NT2/D1 (cell line): ENCODE data around the gene SLC2A13.

ENCODE experiments used
- DNase-seq: peaks from one replicate; pipeline ENCODE4 v3.0.0-alpha.2; 2011; ENCODE audit warnings: low read depth, low spot score
- H3K27me3 ChIP-seq: 2 replicates; pipeline ENCODE4 v1.6.0; 2011; ENCODE audit warnings: mild to moderate bottlenecking; ENCODE audit not compliant: insufficient read length, insufficient read depth
- H3K36me3 ChIP-seq: 2 replicates; pipeline ENCODE4 v1.6.1; 2011; ENCODE audit warnings: mild to moderate bottlenecking, low read length, mixed read lengths; ENCODE audit not compliant: insufficient read depth, insufficient read length
- H3K4me1 ChIP-seq: 2 replicates; pipeline ENCODE4 v1.5.1; 2011; ENCODE audit not compliant: insufficient read depth, insufficient read length
- H3K4me3 ChIP-seq: 2 replicates; pipeline ENCODE4 v1.5.1; 2011; ENCODE audit warnings: low read depth; ENCODE audit not compliant: insufficient read length
- H3K9ac ChIP-seq: 2 replicates; pipeline ENCODE4 v1.6.0; 2011; ENCODE audit warnings: low read depth; ENCODE audit not compliant: insufficient read length
- H3K9me3 ChIP-seq: 2 replicates; pipeline ENCODE4 v1.5.1; 2011; ENCODE audit warnings: mild to moderate bottlenecking, low read length; ENCODE audit not compliant: insufficient read depth
- SUZ12 ChIP-seq: IDR thresholded peaks from 2 replicates; pipeline ENCODE4 v1.6.1; 2011; ENCODE audit not compliant: insufficient read length, insufficient read depth; ENCODE audit errors: extremely low read depth
- YY1 ChIP-seq: IDR thresholded peaks from 2 replicates; pipeline ENCODE4 v1.6.1; 2011; ENCODE audit not compliant: insufficient read length, insufficient read depth
- ZNF274 ChIP-seq: IDR thresholded peaks from 2 replicates; pipeline ENCODE4 v1.6.1; 2011; ENCODE audit warnings: mild to moderate bottlenecking, low read depth, low read length

SLC2A13 gene

DNA sequence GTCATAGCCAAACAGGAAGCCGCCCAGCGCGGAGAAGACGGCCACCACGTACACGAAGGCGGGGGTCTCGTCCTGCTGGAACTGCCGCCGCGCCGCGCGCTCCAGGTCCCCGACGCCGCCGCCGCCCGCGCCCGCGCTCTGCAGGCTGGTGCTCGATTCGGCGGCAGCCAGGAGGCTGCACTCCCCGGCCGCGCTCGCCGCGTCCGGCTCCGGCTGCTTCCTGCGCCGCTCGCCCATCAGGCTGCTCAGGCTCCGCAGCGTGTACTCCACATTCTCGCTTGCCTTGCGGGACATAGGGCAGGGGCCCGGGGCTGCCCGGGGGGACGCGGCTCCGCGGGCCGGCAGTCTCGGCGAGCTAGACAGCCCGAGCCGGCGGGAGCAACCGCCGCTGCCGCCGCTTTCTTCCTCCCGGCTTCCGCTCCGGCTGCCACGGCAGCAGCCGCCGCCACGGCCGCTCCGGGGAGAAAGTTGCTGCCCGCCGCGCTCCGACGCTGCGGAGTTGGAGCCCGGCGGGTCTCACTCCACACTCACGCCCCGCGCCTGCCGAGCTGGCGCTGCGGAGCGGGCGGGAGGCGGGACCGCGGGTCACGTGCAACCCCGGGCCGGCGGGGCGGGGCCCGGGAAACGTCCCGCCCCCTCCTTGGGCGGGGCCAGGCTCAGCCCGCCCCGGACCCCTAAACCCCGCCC, at the start of gene SLC2A13:
Gene SLC2A13 (minus strand): TSS at position 567 of the 687 bp plus-strand sequence. CDS start 273 bp downstream, at position 294.
- no peak for TF ChIP-seq YY1
- Histone ChIP-seq H3K27me3 (peaks cover 22% of the 10 kb centered on the region), H3K4me3 (peak within 1 kb of the TSS; percentile 78), H3K9ac (peak within 1 kb of the TSS; percentile 91), H3K4me1 (no peaks in the 10 kb centered on the region), H3K36me3 (no peaks in the 10 kb centered on the region), H3K9me3 (no peaks in the 10 kb centered on the region)
- peak; percentile 54 for DNase-seq

DNA sequence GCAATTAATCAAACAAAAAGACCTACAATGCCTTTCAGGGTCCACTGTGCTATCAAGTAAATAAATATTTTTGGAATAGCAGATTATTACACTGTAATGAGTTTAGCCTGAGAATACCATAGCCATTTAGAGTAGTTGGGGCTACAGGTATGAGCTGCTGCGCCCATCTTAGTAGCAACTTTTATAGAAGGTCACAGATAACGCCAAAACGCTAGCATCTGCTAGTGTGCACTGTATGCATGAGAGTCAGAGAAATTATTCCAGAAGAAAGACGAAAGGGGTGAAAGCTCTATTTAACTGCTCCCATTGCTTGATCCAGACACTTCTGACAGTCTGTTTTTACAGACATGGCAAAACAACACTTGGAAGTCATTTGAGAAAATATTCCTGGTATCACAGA, 48.5 kb upstream of the SLC2A13 start:
- H3K4me3 ChIP-seq = no peak overlapping the region
- no peaks in the 10 kb centered on the region for H3K36me3 ChIP-seq
- H3K9me3 ChIP-seq = no peaks in the 10 kb centered on the region
- no peak for DNase-seq
- no peaks in the 10 kb centered on the region for H3K27me3 ChIP-seq
- H3K4me1 ChIP-seq = no peaks in the 10 kb centered on the region
- H3K9ac ChIP-seq = no peak overlapping the region
- TF ChIP-seq SUZ12 (no peak), YY1 (no peak), ZNF274 (no peak)

DNA sequence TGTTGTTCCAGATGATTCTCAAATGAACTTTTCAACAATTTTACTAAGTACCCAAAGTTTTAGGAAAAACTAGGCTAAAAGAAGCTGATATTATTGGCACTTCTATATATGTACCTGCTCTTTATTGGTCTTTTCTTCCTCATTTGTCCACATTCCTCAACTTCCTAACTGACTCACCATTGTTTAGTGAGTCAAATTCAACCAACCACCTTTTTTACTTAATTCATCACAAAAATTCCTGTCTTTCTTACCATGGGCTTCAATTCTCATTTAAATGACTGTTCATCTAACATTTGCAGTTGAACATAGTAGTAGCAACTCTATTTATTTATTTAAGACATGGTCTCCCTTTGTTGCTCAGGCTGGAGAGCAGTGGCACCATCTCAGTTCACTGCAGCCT, 47.6 kb upstream of the SLC2A13 start:
- DNase-seq = no peak
- Histone ChIP-seq H3K4me1 (no peaks in the 10 kb centered on the region), H3K4me3 (no peak overlapping the region), H3K27me3 (no peaks in the 10 kb centered on the region), H3K9me3 (no peaks in the 10 kb centered on the region), H3K9ac (no peak overlapping the region), H3K36me3 (no peaks in the 10 kb centered on the region)
- TF ChIP-seq ZNF274 = no peak

DNA sequence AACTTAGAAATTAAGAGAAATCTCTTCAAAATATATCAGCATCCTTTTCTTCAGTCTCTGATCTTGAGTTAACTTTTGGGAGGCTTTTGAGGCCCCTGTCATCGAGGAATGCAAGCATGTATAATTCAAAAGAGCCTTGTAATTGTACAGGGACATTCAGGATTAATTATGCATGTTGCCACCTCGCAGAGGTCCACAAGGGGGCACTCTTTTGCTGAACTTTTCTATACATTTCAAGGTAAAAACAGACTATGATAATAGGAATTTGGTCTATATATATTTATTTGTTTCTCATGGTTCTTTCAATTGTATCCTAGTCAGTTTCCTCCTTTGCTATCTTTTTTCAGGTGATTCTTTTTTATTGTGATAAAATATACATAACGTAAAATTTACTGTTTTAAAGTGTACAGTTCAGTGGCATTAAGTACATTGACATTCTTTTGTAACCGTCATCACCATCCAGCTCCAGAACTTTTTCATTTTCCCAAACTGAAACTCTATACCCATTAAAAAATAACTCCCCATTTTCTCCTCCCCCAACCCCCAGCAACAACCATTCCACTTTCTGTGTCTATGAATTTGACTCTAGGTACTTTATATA, 47.0 kb upstream of the SLC2A13 start:
- Histone ChIP-seq H3K9me3 (no peaks in the 10 kb centered on the region), H3K4me1 (no peaks in the 10 kb centered on the region), H3K4me3 (no peak overlapping the region), H3K9ac (no peak overlapping the region), H3K27me3 (no peaks in the 10 kb centered on the region), H3K36me3 (no peaks in the 10 kb centered on the region)
- TF ChIP-seq SUZ12 = no peak
- TF ChIP-seq YY1 = no peak
- no peak for TF ChIP-seq ZNF274
- peak; percentile 27 for DNase-seq

DNA sequence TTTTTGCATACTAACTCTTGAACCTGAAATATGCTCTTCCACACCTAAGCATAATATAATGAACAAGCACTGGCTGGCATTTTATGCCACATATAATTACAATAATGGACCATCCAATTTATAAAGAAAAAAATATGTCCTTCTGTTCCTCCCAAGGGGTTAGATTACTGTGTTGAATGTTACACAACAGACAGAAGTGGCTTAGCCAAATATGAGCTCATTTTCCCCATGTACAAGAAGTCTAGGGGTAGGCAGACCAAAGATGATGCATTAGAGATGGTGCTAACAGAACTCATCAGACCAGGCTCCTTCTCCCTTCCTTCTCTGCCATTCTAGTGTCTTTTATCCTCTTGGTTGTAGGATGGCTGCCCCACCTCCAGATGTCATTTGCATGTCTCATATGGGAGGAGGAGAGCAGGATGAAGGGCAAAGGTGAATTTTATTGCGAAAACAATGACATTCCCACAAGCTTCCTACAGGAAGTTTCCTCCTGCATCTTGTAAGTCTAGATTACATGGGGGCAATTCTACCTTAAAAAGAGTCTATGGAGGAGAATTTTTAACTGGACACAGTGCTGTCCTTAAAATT, 43.9 kb upstream of the SLC2A13 start:
- Histone ChIP-seq H3K27me3 (no peaks in the 10 kb centered on the region), H3K36me3 (no peaks in the 10 kb centered on the region), H3K4me3 (no peak overlapping the region), H3K9me3 (no peaks in the 10 kb centered on the region), H3K4me1 (no peaks in the 10 kb centered on the region), H3K9ac (no peak overlapping the region)
- TF ChIP-seq ZNF274 (no peak), YY1 (no peak), SUZ12 (no peak)
- no peak for DNase-seq

- no peak for TF ChIP-seq YY1
- TF ChIP-seq SUZ12 = no peak
- no peak for TF ChIP-seq ZNF274
- H3K27me3 ChIP-seq = no peaks in the 10 kb centered on the region
- DNase-seq = no peak
- no peaks in the 10 kb centered on the region for H3K4me1 ChIP-seq
- H3K4me3 ChIP-seq = no peak overlapping the region
- H3K9ac ChIP-seq = no peak overlapping the region
- H3K36me3 ChIP-seq = no peaks in the 10 kb centered on the region
- H3K9me3 ChIP-seq = no peaks in the 10 kb centered on the region
These were observed 41.2 kb upstream of the SLC2A13 start for GRCh38 chr12:40146800-40147797.

- Histone ChIP-seq H3K9ac (no peak overlapping the region), H3K9me3 (no peaks in the 10 kb centered on the region)
These were observed 40.0 kb upstream of the SLC2A13 start for GRCh38 chr12:40145896-40146295.

More at GRCh38 chr12:40145896-40146295, 40.0 kb upstream of the SLC2A13 start:
- no peak for TF ChIP-seq SUZ12
- TF ChIP-seq YY1 = no peak
- no peak for TF ChIP-seq ZNF274
- no peak overlapping the region for H3K4me3 ChIP-seq
- DNase-seq = no peak
- H3K27me3 ChIP-seq = no peaks in the 10 kb centered on the region
- H3K36me3 ChIP-seq = no peaks in the 10 kb centered on the region
- no peaks in the 10 kb centered on the region for H3K4me1 ChIP-seq
